SK-N-SH treated with all-trans-retinoic acid at 6 μM for 48 hours (cell line): ENCODE results near the gene TECTA.

Experiments
- ATAC-seq: fragments of 200-7000 bp; cut with Tn5 transposase; 3 replicates; pipeline ENCODE4 v1.9.1; 2020; ENCODE audit warnings: mild to moderate bottlenecking, moderate library complexity
- ARNTL ChIP-seq: fragments of 450-650 bp; formaldehyde crosslinking; IDR thresholded peaks from 2 replicates; pipeline ENCODE4 v1.5.0; 2020; ENCODE audit warnings: low read depth, mild to moderate bottlenecking, moderate library complexity, borderline replicate concordance
- CSDC2 ChIP-seq: fragments of 250-450 bp; sonication (Bioruptor Pico); IDR thresholded peaks from 2 replicates; pipeline ENCODE4 v1.5.0; 2020; ENCODE audit warnings: mild to moderate bottlenecking, moderate library complexity
- ESRRG ChIP-seq: fragments of 250-450 bp; sonication (Bioruptor Pico); IDR thresholded peaks from 2 replicates; pipeline ENCODE4 v1.6.1; 2021; ENCODE audit warnings: mild to moderate bottlenecking
- ISL1 ChIP-seq: fragments of 250-450 bp; sonication (Bioruptor Pico); IDR thresholded peaks from 2 replicates; pipeline ENCODE4 v2.1.2; 2022; ENCODE audit warnings: mild to moderate bottlenecking, moderate library complexity
- OSR1 ChIP-seq: fragments of 250-450 bp; sonication (Bioruptor Pico); IDR thresholded peaks from 2 replicates; pipeline ENCODE4 v1.8.0; 2022; ENCODE audit warnings: moderate library complexity, mild to moderate bottlenecking, inconsistent platforms
- PPARA ChIP-seq: fragments of 250-450 bp; sonication (Bioruptor Pico); IDR thresholded peaks from 2 replicates; pipeline ENCODE4 v1.5.0; 2020; ENCODE audit warnings: mild to moderate bottlenecking, borderline replicate concordance
- RARB ChIP-seq: fragments of 250-450 bp; sonication (Bioruptor Pico); IDR thresholded peaks from 2 replicates; pipeline ENCODE4 v1.8.0; 2021; ENCODE audit warnings: mild to moderate bottlenecking, moderate library complexity
- SNAI2 ChIP-seq: fragments of 250-450 bp; sonication (Bioruptor Pico); IDR thresholded peaks from 2 replicates; pipeline ENCODE4 v1.5.0; 2020; ENCODE audit warnings: mild to moderate bottlenecking, moderate library complexity
- TOX ChIP-seq: fragments of 250-450 bp; sonication (Bioruptor Pico); IDR thresholded peaks from 2 replicates; pipeline ENCODE4 v1.8.0; 2021; ENCODE audit warnings: mild to moderate bottlenecking, moderate library complexity, borderline replicate concordance
- ZC3H10 ChIP-seq: fragments of 250-450 bp; sonication (Bioruptor Pico); IDR thresholded peaks from 2 replicates; pipeline ENCODE4 v1.5.1; 2021; ENCODE audit warnings: mild to moderate bottlenecking, moderate library complexity
- ZFP3 ChIP-seq: fragments of 250-450 bp; sonication (Bioruptor Pico); IDR thresholded peaks from 2 replicates; pipeline ENCODE4 v1.5.0; 2020; ENCODE audit warnings: mild to moderate bottlenecking, moderate library complexity
- ZFP30 ChIP-seq: fragments of 450-650 bp; formaldehyde crosslinking; IDR thresholded peaks from 2 replicates; pipeline ENCODE4 v1.5.0; 2022; ENCODE audit warnings: mild to moderate bottlenecking, moderate library complexity
- ZNF565 ChIP-seq: fragments of 450-650 bp; formaldehyde crosslinking; conservative IDR thresholded peaks from 2 replicates; pipeline ENCODE4 v1.5.0; 2020; ENCODE audit warnings: low read depth, mild to moderate bottlenecking, moderate library complexity
- ZNF8 ChIP-seq: fragments of 450-650 bp; formaldehyde crosslinking; IDR thresholded peaks from 2 replicates; pipeline ENCODE4 v1.5.0; 2020; ENCODE audit warnings: mild to moderate bottlenecking, moderate library complexity
- TF ChIP-seq, protein P1 (sequence below): fragments of 250-450 bp; sonication (Bioruptor Pico); IDR thresholded peaks from 2 replicates; pipeline ENCODE4 v1.8.0; 2021; ENCODE audit warnings: low read depth, mild to moderate bottlenecking, moderate library complexity, borderline replicate concordance
- TF ChIP-seq, protein P2 (sequence below): fragments of 250-450 bp; sonication (Bioruptor Pico); IDR thresholded peaks from 2 replicates; pipeline ENCODE4 v1.5.1; 2021; ENCODE audit warnings: mild to moderate bottlenecking, moderate library complexity
- TF ChIP-seq, protein P3 (sequence below): fragments of 250-450 bp; sonication (Bioruptor Pico); IDR thresholded peaks from 2 replicates; pipeline ENCODE4 v1.8.0; 2020; ENCODE audit warnings: mild to moderate bottlenecking, moderate library complexity, borderline replicate concordance
- TF ChIP-seq, protein P4 (sequence below): fragments of 250-450 bp; sonication (Bioruptor Pico); IDR thresholded peaks from 2 replicates; pipeline ENCODE4 v1.5.1; 2020; ENCODE audit warnings: low read depth, mild to moderate bottlenecking, moderate library complexity
- TF ChIP-seq, protein P5 (sequence below): fragments of 250-450 bp; sonication (Bioruptor Pico); IDR thresholded peaks from 2 replicates; pipeline ENCODE4 v1.5.0; 2020; ENCODE audit warnings: mild to moderate bottlenecking, moderate library complexity

Gene TECTA

DNA sequence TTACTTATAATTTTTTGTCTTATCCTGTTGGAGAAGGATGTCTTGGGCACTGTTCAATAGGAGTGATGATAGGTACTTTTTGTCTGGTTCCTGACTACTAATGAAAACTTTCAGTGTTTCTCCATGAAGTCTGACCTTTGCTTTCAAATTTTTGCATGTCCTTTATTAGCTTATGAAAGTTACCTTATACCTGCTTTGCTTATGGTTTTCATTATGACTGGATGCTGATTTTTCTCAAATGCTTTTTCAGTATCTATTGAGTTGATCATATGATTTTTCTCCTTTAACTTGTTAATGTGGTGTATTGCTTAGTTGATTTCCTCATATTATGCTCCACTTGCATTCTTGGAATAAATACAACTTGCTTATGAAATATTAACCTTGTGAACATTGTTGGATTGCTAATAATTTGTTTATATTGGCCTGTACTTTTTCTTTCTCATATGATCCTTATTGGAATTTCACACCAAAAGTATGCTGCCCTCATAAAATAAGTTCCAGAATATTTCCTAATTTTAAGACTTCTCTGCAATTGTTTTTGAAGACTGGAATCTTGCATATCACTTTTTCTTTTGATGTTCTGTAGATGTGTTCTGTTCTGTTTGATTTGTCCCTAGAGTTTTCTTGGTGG is 106.6 kb downstream of the TECTA start:
- TF ChIP-seq, protein P1, sequence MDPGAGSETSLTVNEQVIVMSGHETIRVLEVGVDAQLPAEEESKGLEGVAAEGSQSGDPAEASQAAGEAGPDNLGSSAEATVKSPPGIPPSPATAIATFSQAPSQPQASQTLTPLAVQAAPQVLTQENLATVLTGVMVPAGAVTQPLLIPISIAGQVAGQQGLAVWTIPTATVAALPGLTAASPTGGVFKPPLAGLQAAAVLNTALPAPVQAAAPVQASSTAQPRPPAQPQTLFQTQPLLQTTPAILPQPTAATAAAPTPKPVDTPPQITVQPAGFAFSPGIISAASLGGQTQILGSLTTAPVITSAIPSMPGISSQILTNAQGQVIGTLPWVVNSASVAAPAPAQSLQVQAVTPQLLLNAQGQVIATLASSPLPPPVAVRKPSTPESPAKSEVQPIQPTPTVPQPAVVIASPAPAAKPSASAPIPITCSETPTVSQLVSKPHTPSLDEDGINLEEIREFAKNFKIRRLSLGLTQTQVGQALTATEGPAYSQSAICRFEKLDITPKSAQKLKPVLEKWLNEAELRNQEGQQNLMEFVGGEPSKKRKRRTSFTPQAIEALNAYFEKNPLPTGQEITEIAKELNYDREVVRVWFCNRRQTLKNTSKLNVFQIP (CRISPR knock-in tag), result no peak
- no peak for TF ChIP-seq ZFP30
- no peak for TF ChIP-seq ZFP3
- TF ChIP-seq TOX, result no peak
- TF ChIP-seq ZC3H10 (CRISPR knock-in tag), result no peak
- TF ChIP-seq, protein P2, sequence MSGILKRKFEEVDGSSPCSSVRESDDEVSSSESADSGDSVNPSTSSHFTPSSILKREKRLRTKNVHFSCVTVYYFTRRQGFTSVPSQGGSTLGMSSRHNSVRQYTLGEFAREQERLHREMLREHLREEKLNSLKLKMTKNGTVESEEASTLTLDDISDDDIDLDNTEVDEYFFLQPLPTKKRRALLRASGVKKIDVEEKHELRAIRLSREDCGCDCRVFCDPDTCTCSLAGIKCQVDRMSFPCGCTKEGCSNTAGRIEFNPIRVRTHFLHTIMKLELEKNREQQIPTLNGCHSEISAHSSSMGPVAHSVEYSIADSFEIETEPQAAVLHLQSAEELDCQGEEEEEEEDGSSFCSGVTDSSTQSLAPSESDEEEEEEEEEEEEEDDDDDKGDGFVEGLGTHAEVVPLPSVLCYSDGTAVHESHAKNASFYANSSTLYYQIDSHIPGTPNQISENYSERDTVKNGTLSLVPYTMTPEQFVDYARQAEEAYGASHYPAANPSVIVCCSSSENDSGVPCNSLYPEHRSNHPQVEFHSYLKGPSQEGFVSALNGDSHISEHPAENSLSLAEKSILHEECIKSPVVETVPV (CRISPR knock-in tag), result no peak
- TF ChIP-seq, all 23 proteins: peak for 0
- no peak for ATAC-seq

- no peak for ATAC-seq
- TF ChIP-seq, protein P3, sequence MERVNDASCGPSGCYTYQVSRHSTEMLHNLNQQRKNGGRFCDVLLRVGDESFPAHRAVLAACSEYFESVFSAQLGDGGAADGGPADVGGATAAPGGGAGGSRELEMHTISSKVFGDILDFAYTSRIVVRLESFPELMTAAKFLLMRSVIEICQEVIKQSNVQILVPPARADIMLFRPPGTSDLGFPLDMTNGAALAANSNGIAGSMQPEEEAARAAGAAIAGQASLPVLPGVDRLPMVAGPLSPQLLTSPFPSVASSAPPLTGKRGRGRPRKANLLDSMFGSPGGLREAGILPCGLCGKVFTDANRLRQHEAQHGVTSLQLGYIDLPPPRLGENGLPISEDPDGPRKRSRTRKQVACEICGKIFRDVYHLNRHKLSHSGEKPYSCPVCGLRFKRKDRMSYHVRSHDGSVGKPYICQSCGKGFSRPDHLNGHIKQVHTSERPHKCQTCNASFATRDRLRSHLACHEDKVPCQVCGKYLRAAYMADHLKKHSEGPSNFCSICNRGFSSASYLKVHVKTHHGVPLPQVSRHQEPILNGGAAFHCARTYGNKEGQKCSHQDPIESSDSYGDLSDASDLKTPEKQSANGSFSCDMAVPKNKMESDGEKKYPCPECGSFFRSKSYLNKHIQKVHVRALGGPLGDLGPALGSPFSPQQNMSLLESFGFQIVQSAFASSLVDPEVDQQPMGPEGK, result no peak
- TF ChIP-seq, protein P1 (CRISPR knock-in tag), result no peak
- no peak for TF ChIP-seq CSDC2 (CRISPR knock-in tag)
- no peak for TF ChIP-seq RARB
- no peak for TF ChIP-seq ARNTL (CRISPR knock-in tag)
- TF ChIP-seq, protein P4, sequence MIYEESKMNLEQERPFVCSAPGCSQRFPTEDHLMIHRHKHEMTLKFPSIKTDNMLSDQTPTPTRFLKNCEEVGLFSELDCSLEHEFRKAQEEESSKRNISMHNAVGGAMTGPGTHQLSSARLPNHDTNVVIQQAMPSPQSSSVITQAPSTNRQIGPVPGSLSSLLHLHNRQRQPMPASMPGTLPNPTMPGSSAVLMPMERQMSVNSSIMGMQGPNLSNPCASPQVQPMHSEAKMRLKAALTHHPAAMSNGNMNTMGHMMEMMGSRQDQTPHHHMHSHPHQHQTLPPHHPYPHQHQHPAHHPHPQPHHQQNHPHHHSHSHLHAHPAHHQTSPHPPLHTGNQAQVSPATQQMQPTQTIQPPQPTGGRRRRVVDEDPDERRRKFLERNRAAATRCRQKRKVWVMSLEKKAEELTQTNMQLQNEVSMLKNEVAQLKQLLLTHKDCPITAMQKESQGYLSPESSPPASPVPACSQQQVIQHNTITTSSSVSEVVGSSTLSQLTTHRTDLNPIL (CRISPR knock-in tag), result no peak
- no peak for TF ChIP-seq ZNF565 (CRISPR knock-in tag)
- TF ChIP-seq, all 23 proteins: peak for 0
Measured at GRCh38 chr11:121210445-121211080, 109.5 kb downstream of the TECTA start.

DNA sequence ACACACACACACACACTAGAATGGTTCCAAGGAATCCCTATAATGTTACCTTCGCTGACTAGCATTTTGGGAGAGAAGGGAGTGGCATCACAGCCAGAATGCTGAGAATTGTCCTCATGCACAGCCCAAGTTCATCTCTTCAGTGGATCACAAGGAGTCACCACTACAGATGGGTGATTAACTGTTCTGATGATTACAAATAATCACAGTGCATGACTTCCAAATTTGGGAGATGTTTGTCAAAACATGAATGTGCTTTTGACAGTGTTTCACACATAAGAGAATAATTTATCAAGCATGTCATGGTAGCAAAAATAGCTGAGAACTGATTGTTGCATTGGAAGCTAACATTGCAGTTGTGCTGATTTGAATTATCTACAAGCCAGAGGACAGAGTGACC is 110.6 kb downstream of the TECTA start:
- TF ChIP-seq SNAI2, result no peak
- no peak for TF ChIP-seq ZNF8 (CRISPR knock-in tag)
- no peak for TF ChIP-seq OSR1
- TF ChIP-seq TOX, result no peak
- TF ChIP-seq, protein P3, result no peak
- TF ChIP-seq RARB, result no peak
- no peak for TF ChIP-seq ZNF565 (CRISPR knock-in tag)
- no peak for TF ChIP-seq PPARA (CRISPR knock-in tag)
- no peak for TF ChIP-seq ZC3H10 (CRISPR knock-in tag)
- TF ChIP-seq ISL1, result no peak
- TF ChIP-seq, protein P5, sequence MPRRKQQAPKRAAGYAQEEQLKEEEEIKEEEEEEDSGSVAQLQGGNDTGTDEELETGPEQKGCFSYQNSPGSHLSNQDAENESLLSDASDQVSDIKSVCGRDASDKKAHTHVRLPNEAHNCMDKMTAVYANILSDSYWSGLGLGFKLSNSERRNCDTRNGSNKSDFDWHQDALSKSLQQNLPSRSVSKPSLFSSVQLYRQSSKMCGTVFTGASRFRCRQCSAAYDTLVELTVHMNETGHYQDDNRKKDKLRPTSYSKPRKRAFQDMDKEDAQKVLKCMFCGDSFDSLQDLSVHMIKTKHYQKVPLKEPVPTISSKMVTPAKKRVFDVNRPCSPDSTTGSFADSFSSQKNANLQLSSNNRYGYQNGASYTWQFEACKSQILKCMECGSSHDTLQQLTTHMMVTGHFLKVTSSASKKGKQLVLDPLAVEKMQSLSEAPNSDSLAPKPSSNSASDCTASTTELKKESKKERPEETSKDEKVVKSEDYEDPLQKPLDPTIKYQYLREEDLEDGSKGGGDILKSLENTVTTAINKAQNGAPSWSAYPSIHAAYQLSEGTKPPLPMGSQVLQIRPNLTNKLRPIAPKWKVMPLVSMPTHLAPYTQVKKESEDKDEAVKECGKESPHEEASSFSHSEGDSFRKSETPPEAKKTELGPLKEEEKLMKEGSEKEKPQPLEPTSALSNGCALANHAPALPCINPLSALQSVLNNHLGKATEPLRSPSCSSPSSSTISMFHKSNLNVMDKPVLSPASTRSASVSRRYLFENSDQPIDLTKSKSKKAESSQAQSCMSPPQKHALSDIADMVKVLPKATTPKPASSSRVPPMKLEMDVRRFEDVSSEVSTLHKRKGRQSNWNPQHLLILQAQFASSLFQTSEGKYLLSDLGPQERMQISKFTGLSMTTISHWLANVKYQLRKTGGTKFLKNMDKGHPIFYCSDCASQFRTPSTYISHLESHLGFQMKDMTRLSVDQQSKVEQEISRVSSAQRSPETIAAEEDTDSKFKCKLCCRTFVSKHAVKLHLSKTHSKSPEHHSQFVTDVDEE (CRISPR knock-in tag), result no peak
- no peak for TF ChIP-seq ESRRG
- no peak for ATAC-seq
